Esophagus (tissue), 2 donors: Measurements from ENCODE around the gene SPHK1. TPM values are rescaled to one million over a fixed set of nuclear protein-coding genes. Genes with fewer than 3 reads are reported as not detected.
"Not testable (repeated sequence)": the region's sequence is repeated elsewhere in the genome, so short reads cannot be mapped to it uniquely, and the experiment has no call there.

Source experiments
- H3K27ac ChIP-seq, 2 donors: one replicate each; pipeline ENCODE4 v1.5.1; 2013; ENCODE audit warnings: low read depth in 2 of 2, mild to moderate bottlenecking in 2 of 2, inconsistent platforms in 1 of 2, low read length in 1 of 2, moderate library complexity in 1 of 2
- H3K27me3 ChIP-seq, 2 donors: one replicate each; pipeline ENCODE4 v1.6.1; 2013; ENCODE audit warnings: low read length in 2 of 2, control low read depth in 1 of 2, mild to moderate bottlenecking in 1 of 2; ENCODE audit not compliant: insufficient read depth in 2 of 2, control insufficient read depth in 1 of 2
- H3K36me3 ChIP-seq, 2 donors: one replicate each; pipeline ENCODE4 v1.6.1; 2013; ENCODE audit warnings: low read length in 1 of 2; ENCODE audit not compliant: control insufficient read depth in 2 of 2, insufficient read depth in 2 of 2
- H3K4me1 ChIP-seq, 2 donors: one replicate each; pipeline ENCODE4 v1.6.1; 2013; ENCODE audit warnings: low read length in 1 of 2; ENCODE audit not compliant: control insufficient read depth in 2 of 2, insufficient read depth in 2 of 2
- H3K4me3 ChIP-seq, 2 donors: one replicate each; pipeline ENCODE4 v1.5.1; 2013; ENCODE audit warnings: low read length in 2 of 2, mild to moderate bottlenecking in 2 of 2, low read depth in 1 of 2, moderate library complexity in 1 of 2
- H3K9me3 ChIP-seq, 2 donors: one replicate each; pipeline ENCODE4 v1.6.1; 2013; ENCODE audit warnings: mild to moderate bottlenecking in 2 of 2, low read depth in 1 of 2, low read length in 1 of 2, moderate library complexity in 1 of 2; ENCODE audit not compliant: control insufficient read depth in 2 of 2, insufficient read depth in 1 of 2
- WGBS, 2 donors: extraction: QIAGEN DNeasy Blood & Tissue Kit; methylation state at CpG; one replicate each; pipeline ENCODE4 v1.1.7; 2013; 5-methylcytosine and 5-hydroxymethylcytosine counted together
- polyA plus RNA-seq, 2 donors: library from polyadenylated mRNA; stranded (reverse); fragments of 200-250 nt; gene quantifications; one replicate each; pipeline ENCODE4 v1.2.3, GENCODE V29; 2013
- donor health status: healthy with polysubstance abuse.
- donor health status: Bipolar disorder and iron deficiency.

Gene SPHK1
- polyA plus RNA-seq, 2 donors, result 20.5 to 23.0 TPM

- no peaks in the 10 kb centered on the region for H3K27me3 ChIP-seq
- no peak overlapping the region for H3K4me3 ChIP-seq
- 64 to 72% methylated on average over 9 of the region's 9 CpGs for WGBS, 2 donors
- H3K36me3 ChIP-seq, result peaks cover 4% of the 10 kb centered on the region in 2 donors
- no peak overlapping the region for H3K27ac ChIP-seq
- no peaks in the 10 kb centered on the region for H3K9me3 ChIP-seq
- peaks cover 0 to 3% of the 10 kb centered on the region in 2 donors for H3K4me1 ChIP-seq
Observed at GRCh38 chr17:76351526-76352071, 32.8 kb upstream of the SPHK1 start.

GRCh38 chr17:76353004-76353598, 31.3 kb upstream of the SPHK1 start:
- 1% methylated on average over 33 to 51 of the region's 51 CpGs for WGBS, 2 donors
- Histone ChIP-seq H3K4me1 (peaks cover 0 to 3% of the 10 kb centered on the region in 2 donors), H3K36me3 (no peaks in the 10 kb centered on the region), H3K27me3 (no peaks in the 10 kb centered on the region), H3K27ac (peak overlapping the region; percentile 88 to 95), H3K9me3 (no peaks in the 10 kb centered on the region), H3K4me3 (peak overlapping the region; percentile 82 to 91)

- Histone ChIP-seq H3K9me3 (no peaks in the 10 kb centered on the region), H3K4me3 (peak within 1 kb of the TSS; percentile 82 to 91), H3K4me1 (peaks cover 0 to 3% of the 10 kb centered on the region in 2 donors), H3K27ac (peak within 1 kb of the TSS; percentile 88 to 95), H3K27me3 (no peaks in the 10 kb centered on the region), H3K36me3 (no peaks in the 10 kb centered on the region)
- 0 to 1% methylated on average over 73 to 75 of the region's 75 CpGs for WGBS, 2 donors
Observed at GRCh38 chr17:76353599-76354316, 30.7 kb upstream of the SPHK1 start, which contains the start of gene PRPSAP1. TSS of gene PRPSAP1 (minus strand) at chr17:76353916. CDS start at chr17:76353703, 213 bp downstream.

- Histone ChIP-seq H3K27ac (peak overlapping the region; percentile 88 to 95), H3K36me3 (no peaks in the 10 kb centered on the region), H3K27me3 (no peaks in the 10 kb centered on the region), H3K4me3 (peak overlapping the region; percentile 82 to 91), H3K4me1 (peaks cover 0 to 3% of the 10 kb centered on the region in 2 donors), H3K9me3 (no peaks in the 10 kb centered on the region)
- WGBS, 2 donors, result 2% methylated on average over 18 of the region's 18 CpGs
Observed at GRCh38 chr17:76354317-76354729, 30.1 kb upstream of the SPHK1 start.

GRCh38 chr17:76354747-76355310, 29.6 kb upstream of the SPHK1 start:
- H3K36me3 ChIP-seq, result no peaks in the 10 kb centered on the region
- H3K27ac ChIP-seq, result no peak overlapping the region
- H3K4me3 ChIP-seq, result no peak overlapping the region
- H3K9me3 ChIP-seq, result no peaks in the 10 kb centered on the region
- no peaks in the 10 kb centered on the region for H3K27me3 ChIP-seq
- peaks cover 0 to 3% of the 10 kb centered on the region in 2 donors for H3K4me1 ChIP-seq
- WGBS, 2 donors, result 60 to 69% methylated on average over 13 of the region's 13 CpGs

GRCh38 chr17:76356803-76357456, 27.5 kb upstream of the SPHK1 start:
- Histone ChIP-seq H3K4me3 (no peak overlapping the region), H3K36me3 (no peaks in the 10 kb centered on the region), H3K27me3 (no peaks in the 10 kb centered on the region), H3K9me3 (no peaks in the 10 kb centered on the region), H3K4me1 (peaks cover 1 to 3% of the 10 kb centered on the region in 2 donors), H3K27ac (no peak overlapping the region)
- 63 to 66% methylated on average over 12 of the region's 12 CpGs for WGBS, 2 donors

- H3K9me3 ChIP-seq, result no peaks in the 10 kb centered on the region
- peak overlapping the region in 1 of 2 donors; percentile 44 for H3K27ac ChIP-seq
- H3K36me3 ChIP-seq, result no peaks in the 10 kb centered on the region
- no peaks in the 10 kb centered on the region for H3K27me3 ChIP-seq
- H3K4me1 ChIP-seq, result peaks cover 3 to 7% of the 10 kb centered on the region in 2 donors
- no peak overlapping the region for H3K4me3 ChIP-seq
- WGBS, 2 donors, result 85% methylated on average over 6 of the region's 6 CpGs
Observed at GRCh38 chr17:76357597-76358158, 26.7 kb upstream of the SPHK1 start.

GRCh38 chr17:76359375-76359774, 25.0 kb upstream of the SPHK1 start:
- WGBS, 2 donors, result 86 to 87% methylated on average over 6 of the region's 6 CpGs
- no peaks in the 10 kb centered on the region for H3K9me3 ChIP-seq
- no peak overlapping the region for H3K27ac ChIP-seq

GRCh38 chr17:76359776-76360175, 24.6 kb upstream of the SPHK1 start:
- 84 to 91% methylated on average over 6 of the region's 6 CpGs for WGBS, 2 donors
- H3K27me3 ChIP-seq, H3K4me3 ChIP-seq, H3K36me3 ChIP-seq, H3K4me1 ChIP-seq, H3K9me3 ChIP-seq, H3K27ac ChIP-seq: not testable (repeated sequence)

More at GRCh38 chr17:76359375-76359774, 25.0 kb upstream of the SPHK1 start:
- Histone ChIP-seq H3K4me3 (no peak overlapping the region), H3K4me1 (peaks cover 3 to 7% of the 10 kb centered on the region in 2 donors), H3K36me3 (no peaks in the 10 kb centered on the region), H3K27me3 (no peaks in the 10 kb centered on the region)
